Measurements from ENCODE around the gene PCDHGA1.
A peak's percentile ranks its signal among the peaks of the same experiment; 100 is the strongest.

DNA sequence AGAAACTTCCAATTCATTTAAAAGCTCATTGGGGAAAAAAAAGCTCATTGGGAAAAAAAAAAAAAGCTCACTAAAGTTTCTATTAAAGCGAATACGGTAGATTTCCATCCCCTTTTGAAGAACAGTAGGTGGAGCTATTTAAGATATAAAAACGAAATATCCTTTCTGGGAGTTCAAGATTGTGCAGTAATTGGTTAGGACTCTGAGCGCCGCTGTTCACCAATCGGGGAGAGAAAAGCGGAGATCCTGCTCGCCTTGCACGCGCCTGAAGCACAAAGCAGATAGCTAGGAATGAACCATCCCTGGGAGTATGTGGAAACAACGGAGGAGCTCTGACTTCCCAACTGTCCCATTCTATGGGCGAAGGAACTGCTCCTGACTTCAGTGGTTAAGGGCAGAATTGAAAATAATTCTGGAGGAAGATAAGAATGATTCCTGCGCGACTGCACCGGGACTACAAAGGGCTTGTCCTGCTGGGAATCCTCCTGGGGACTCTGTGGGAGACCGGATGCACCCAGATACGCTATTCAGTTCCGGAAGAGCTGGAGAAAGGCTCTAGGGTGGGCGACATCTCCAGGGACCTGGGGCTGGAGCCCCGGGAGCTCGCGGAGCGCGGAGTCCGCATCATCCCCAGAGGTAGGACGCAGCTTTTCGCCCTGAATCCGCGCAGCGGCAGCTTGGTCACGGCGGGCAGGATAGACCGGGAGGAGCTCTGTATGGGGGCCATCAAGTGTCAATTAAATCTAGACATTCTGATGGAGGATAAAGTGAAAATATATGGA lies 100.2 kb downstream of the PCDHGA1 start, which contains the start of gene PCDHGA12:
- TF ChIP-seq CTCF (IDR thresholded peaks at IDR 0.05) (peak in 3 of 6 experiments; percentile 14 to 37 (median 32)), POLR2AphosphoS5 (IDR thresholded peaks at IDR 0.05) (no peak)
